PC-9 (cell line): ENCODE data around the gene CEACAM1.

ENCODE experiments used
- EZH2 ChIP-seq: fragments of 200-600 bp; sonication (generic); IDR thresholded peaks from 2 replicates; pipeline ENCODE4 v1.8.0; 2017; ENCODE audit warnings: antibody characterized with exemption, low read depth
- TF ChIP-seq, protein P1 (sequence below): fragments of 200-600 bp; sonication (generic); conservative IDR thresholded peaks from 2 replicates; pipeline ENCODE4 v1.6.1; 2017; ENCODE audit warnings: mixed run types, antibody characterized with exemption, mild to moderate bottlenecking, moderate library complexity

DNA sequence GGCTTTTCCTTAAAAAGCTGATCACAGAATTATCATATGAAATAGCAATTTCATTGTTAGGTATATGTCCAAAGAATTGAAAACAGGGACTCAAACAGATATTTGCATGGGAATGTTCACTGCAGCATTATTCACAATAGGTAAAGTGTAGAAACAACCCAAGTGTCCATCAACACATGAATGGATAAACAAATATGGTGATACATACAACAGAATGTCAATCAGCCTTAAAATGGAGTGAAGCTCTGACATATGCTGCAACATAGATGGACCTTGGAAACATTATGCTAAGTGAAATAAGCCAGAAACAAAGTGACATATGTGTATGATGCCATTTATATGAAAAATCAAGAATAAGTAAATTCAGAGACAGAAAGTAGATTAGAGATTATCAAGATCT is 6.1 kb upstream of the CEACAM1 start:
- TF ChIP-seq, protein P1, sequence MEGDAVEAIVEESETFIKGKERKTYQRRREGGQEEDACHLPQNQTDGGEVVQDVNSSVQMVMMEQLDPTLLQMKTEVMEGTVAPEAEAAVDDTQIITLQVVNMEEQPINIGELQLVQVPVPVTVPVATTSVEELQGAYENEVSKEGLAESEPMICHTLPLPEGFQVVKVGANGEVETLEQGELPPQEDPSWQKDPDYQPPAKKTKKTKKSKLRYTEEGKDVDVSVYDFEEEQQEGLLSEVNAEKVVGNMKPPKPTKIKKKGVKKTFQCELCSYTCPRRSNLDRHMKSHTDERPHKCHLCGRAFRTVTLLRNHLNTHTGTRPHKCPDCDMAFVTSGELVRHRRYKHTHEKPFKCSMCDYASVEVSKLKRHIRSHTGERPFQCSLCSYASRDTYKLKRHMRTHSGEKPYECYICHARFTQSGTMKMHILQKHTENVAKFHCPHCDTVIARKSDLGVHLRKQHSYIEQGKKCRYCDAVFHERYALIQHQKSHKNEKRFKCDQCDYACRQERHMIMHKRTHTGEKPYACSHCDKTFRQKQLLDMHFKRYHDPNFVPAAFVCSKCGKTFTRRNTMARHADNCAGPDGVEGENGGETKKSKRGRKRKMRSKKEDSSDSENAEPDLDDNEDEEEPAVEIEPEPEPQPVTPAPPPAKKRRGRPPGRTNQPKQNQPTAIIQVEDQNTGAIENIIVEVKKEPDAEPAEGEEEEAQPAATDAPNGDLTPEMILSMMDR: no peak
- TF ChIP-seq EZH2: no peak
